CD8-positive, alpha-beta memory T cell (primary cell): ENCODE measurements around the gene GSTM1. TPM values are rescaled to one million over a fixed set of nuclear protein-coding genes. Genes with fewer than 3 reads are reported as not detected.

Experiments used
- CTCF ChIA-PET: fragments of 350-600 bp; sonication (Branson Sonifier 250); formaldehyde crosslinking; loops from one replicate; lab custom pipeline; 2021; ENCODE audit warnings: antibody characterized with exemption; lab: Charles Lee
- POLR2A ChIA-PET: fragments of 350-600 bp; sonication (Branson Sonifier 250); formaldehyde crosslinking; loops from one replicate; lab custom pipeline; 2021; ENCODE audit warnings: antibody characterized with exemption; lab: Charles Lee
- DNase-seq, 5 donors: peaks; one replicate each; pipeline versions ENCODE4 v3.0.0 to v3.0.0-alpha.2; 2020 to 2022; ENCODE audit warnings: mixed read lengths in 1 of 5
- H3K27ac ChIP-seq: one replicate; pipeline ENCODE4 v1.7.0; 2013; ENCODE audit warnings: low read depth, mild to moderate bottlenecking, low read length, moderate library complexity
- H3K27me3 ChIP-seq: 2 replicates; pipeline ENCODE4 v1.7.0; 2013; ENCODE audit warnings: low read length, mild to moderate bottlenecking; ENCODE audit not compliant: insufficient read depth, poor library complexity, severe bottlenecking
- H3K36me3 ChIP-seq: 2 replicates; pipeline ENCODE4 v1.7.0; 2013; ENCODE audit warnings: mild to moderate bottlenecking, low read length, moderate library complexity; ENCODE audit not compliant: insufficient read depth
- H3K4me1 ChIP-seq: 2 replicates; pipeline ENCODE4 v1.7.0; 2013; ENCODE audit warnings: mild to moderate bottlenecking, low read length, moderate library complexity; ENCODE audit not compliant: insufficient read depth
- H3K4me3 ChIP-seq: 2 replicates; pipeline ENCODE4 v1.7.0; 2013; ENCODE audit warnings: mild to moderate bottlenecking, low read length
- H3K9me3 ChIP-seq: 2 replicates; pipeline ENCODE4 v1.7.0; 2013; ENCODE audit warnings: mild to moderate bottlenecking, low read length
- H3K27ac Mint-ChIP-seq, 8 donors: one replicate each; pipeline ENCODE4 v1.8.0; 2020 to 2021; ENCODE audit warnings: mixed read lengths in 8 of 8, mild to moderate bottlenecking in 6 of 8, inconsistent platforms in 3 of 8, moderate library complexity in 3 of 8
- H3K27me3 Mint-ChIP-seq, 2 donors: one replicate each; pipeline ENCODE4 v1.8.0; 2020 to 2021; ENCODE audit warnings: mixed read lengths in 2 of 2, mild to moderate bottlenecking in 1 of 2, moderate library complexity in 1 of 2
- H3K36me3 Mint-ChIP-seq, 3 donors: one replicate each; pipeline ENCODE4 v1.8.0; 2020 to 2021; ENCODE audit warnings: mixed read lengths in 3 of 3, inconsistent platforms in 1 of 3, mild to moderate bottlenecking in 1 of 3
- H3K4me1 Mint-ChIP-seq, 3 donors: one replicate each; pipeline ENCODE4 v1.8.0; 2020 to 2021; ENCODE audit warnings: mixed read lengths in 3 of 3, inconsistent platforms in 1 of 3, mild to moderate bottlenecking in 1 of 3
- H3K4me3 Mint-ChIP-seq, 7 donors: one replicate each; pipeline ENCODE4 v1.8.0; 2020 to 2021; ENCODE audit warnings: mixed read lengths in 7 of 7, mild to moderate bottlenecking in 6 of 7, moderate library complexity in 4 of 7, inconsistent platforms in 2 of 7
- H3K9me3 Mint-ChIP-seq, 5 donors: one replicate each; pipeline ENCODE4 v1.8.0; 2020 to 2022; ENCODE audit warnings: mixed read lengths in 5 of 5, mild to moderate bottlenecking in 3 of 5, moderate library complexity in 2 of 5, inconsistent platforms in 1 of 5
- polyA plus RNA-seq: library from polyadenylated mRNA; unstranded; fragments of 300-500 nt; fragmentation: Illumina TruSeq; gene quantifications from one replicate; pipeline ENCODE4 v1.2.3, GENCODE V29; 2021
- total RNA-seq, 2 experiments: library from RNA; stranded (reverse); gene quantifications; one replicate each; pipeline ENCODE4 v1.2.3, GENCODE V29; 2021

The GSTM1 gene
- total and polyA plus RNA-seq, 3 experiments from 2014 or later: not detected

GRCh38 chr1:109642626-109643025, 45.0 kb upstream of the GSTM1 start:
- H3K4me3 ChIP-seq: no peak overlapping the region
- no peak for DNase-seq
- H3K4me3 Mint-ChIP-seq: no peak overlapping the region
- H3K4me1 Mint-ChIP-seq: peaks cover 4 to 12% (median 7%) of the 10 kb centered on the region in 3 donors
- peaks cover 0 to 3% of the 10 kb centered on the region in 2 donors for H3K27me3 Mint-ChIP-seq
- no peaks in the 10 kb centered on the region for H3K36me3 Mint-ChIP-seq
- H3K27ac ChIP-seq: no peak overlapping the region
- H3K4me1 ChIP-seq: peaks cover 4% of the 10 kb centered on the region
- CTCF ChIA-PET: interaction anchor here (0.7 to 6.1 kb wide), 12 partner anchors 8 to 352 kb away, joined by 3 to 117 read pairs (median 4); partner anchors contain the start of gene AHCYL1
- H3K27ac Mint-ChIP-seq: peak overlapping the region in 1 of 8 donors; percentile 40
- no peaks in the 10 kb centered on the region for H3K27me3 ChIP-seq
- POLR2A ChIA-PET: interaction anchor here (1.6 kb wide), 1 partner anchor 342 kb away, joined by 3 read pairs; the partner anchor contains the start of gene AHCYL1
- no peaks in the 10 kb centered on the region for H3K36me3 ChIP-seq
- no peaks in the 10 kb centered on the region for H3K9me3 ChIP-seq
- H3K9me3 Mint-ChIP-seq: no peaks in the 10 kb centered on the region

GRCh38 chr1:109643385-109644230, 44.0 kb upstream of the GSTM1 start:
- POLR2A ChIA-PET: interaction anchor here (1.6 kb wide), 1 partner anchor 341 kb away, joined by 3 read pairs; the partner anchor contains the start of gene AHCYL1

GRCh38 chr1:109644670-109645069, 42.9 kb upstream of the GSTM1 start:
- H3K27ac Mint-ChIP-seq: peak overlapping the region in 1 of 8 donors; percentile 41
- Histone ChIP-seq H3K36me3 (no peaks in the 10 kb centered on the region), H3K9me3 (no peaks in the 10 kb centered on the region), H3K27me3 (no peaks in the 10 kb centered on the region), H3K27ac (no peak overlapping the region), H3K4me1 (peaks cover 4% of the 10 kb centered on the region), H3K4me3 (no peak overlapping the region)
- CTCF ChIA-PET: interaction anchor here (0.9 to 6.1 kb wide), 5 partner anchors 8 to 340 kb away, joined by 4 to 117 read pairs (median 6); partner anchors contain the start of genes AHCYL1 and GNAI3
- POLR2A ChIA-PET: no interaction called here
- no peak overlapping the region for H3K4me3 Mint-ChIP-seq
- peaks cover 0 to 7% of the 10 kb centered on the region in 2 donors for H3K27me3 Mint-ChIP-seq
- no peak for DNase-seq
- H3K9me3 Mint-ChIP-seq: no peaks in the 10 kb centered on the region
- no peaks in the 10 kb centered on the region for H3K36me3 Mint-ChIP-seq
- peaks cover 4 to 12% (median 7%) of the 10 kb centered on the region in 3 donors for H3K4me1 Mint-ChIP-seq

More at GRCh38 chr1:109643385-109644230, 44.0 kb upstream of the GSTM1 start:
- peak; percentile 67 to 88 (median 74) for DNase-seq
- Mint-ChIP-seq H3K9me3 (no peaks in the 10 kb centered on the region), H3K4me3 (no peak overlapping the region), H3K36me3 (no peaks in the 10 kb centered on the region), H3K27ac (peak overlapping the region in 2 of 8 donors; percentile 29 to 54), H3K4me1 (peaks cover 4 to 12% (median 7%) of the 10 kb centered on the region in 3 donors), H3K27me3 (peaks cover 0 to 3% of the 10 kb centered on the region in 2 donors)
- CTCF ChIA-PET: interaction anchor here (0.7 to 6.1 kb wide), 16 partner anchors 8 to 351 kb away, joined by 3 to 117 read pairs (median 4); partner anchors contain the start of genes AHCYL1 and GNAI3
- Histone ChIP-seq H3K9me3 (no peaks in the 10 kb centered on the region), H3K36me3 (no peaks in the 10 kb centered on the region), H3K27ac (no peak overlapping the region), H3K27me3 (no peaks in the 10 kb centered on the region), H3K4me1 (peaks cover 4% of the 10 kb centered on the region), H3K4me3 (no peak overlapping the region)

GRCh38 chr1:109649491-109649914, 38.1 kb upstream of the GSTM1 start:
- no peak overlapping the region for H3K27ac Mint-ChIP-seq
- no peak overlapping the region for H3K4me3 ChIP-seq
- H3K36me3 Mint-ChIP-seq: no peaks in the 10 kb centered on the region
- no peaks in the 10 kb centered on the region for H3K4me1 Mint-ChIP-seq
- H3K27ac ChIP-seq: no peak overlapping the region
- no peaks in the 10 kb centered on the region for H3K36me3 ChIP-seq
- no peaks in the 10 kb centered on the region for H3K27me3 ChIP-seq
- H3K9me3 Mint-ChIP-seq: no peaks in the 10 kb centered on the region
- no peak for DNase-seq
- H3K4me1 ChIP-seq: no peaks in the 10 kb centered on the region
- CTCF ChIA-PET: interaction anchor here (0.6 to 5.1 kb wide), 9 partner anchors 9 to 159 kb away, joined by 3 to 60 read pairs (median 4); no protein-coding TSS in a partner anchor
- H3K9me3 ChIP-seq: no peaks in the 10 kb centered on the region
- peak overlapping the region in 1 of 7 donors; percentile 19 for H3K4me3 Mint-ChIP-seq
- POLR2A ChIA-PET: no interaction called here
- H3K27me3 Mint-ChIP-seq: peaks cover 10 to 30% of the 10 kb centered on the region in 2 donors

- Histone ChIP-seq H3K9me3 (no peaks in the 10 kb centered on the region), H3K4me1 (peaks cover 7% of the 10 kb centered on the region), H3K4me3 (no peak overlapping the region), H3K36me3 (no peaks in the 10 kb centered on the region), H3K27me3 (no peaks in the 10 kb centered on the region), H3K27ac (no peak overlapping the region)
- Mint-ChIP-seq H3K9me3 (no peaks in the 10 kb centered on the region), H3K36me3 (no peaks in the 10 kb centered on the region), H3K4me3 (no peak overlapping the region), H3K27me3 (peaks cover 12 to 33% of the 10 kb centered on the region in 2 donors), H3K4me1 (peaks cover 6 to 9% (median 7%) of the 10 kb centered on the region in 3 donors), H3K27ac (no peak overlapping the region)
- no peak for DNase-seq
- CTCF ChIA-PET: interaction anchor here (1.4 to 5.1 kb wide), 8 partner anchors 10 to 334 kb away, joined by 3 to 60 read pairs (median 10); partner anchors contain the start of gene AHCYL1
- POLR2A ChIA-PET: no interaction called here
Measured at GRCh38 chr1:109650609-109651008, 37.0 kb upstream of the GSTM1 start.

GRCh38 chr1:109652402-109652801, 35.2 kb upstream of the GSTM1 start:
- CTCF ChIA-PET: interaction anchor here (1.2 to 5.1 kb wide), 7 partner anchors 8 to 332 kb away, joined by 4 to 60 read pairs (median 8); partner anchors contain the start of gene AHCYL1
- Mint-ChIP-seq H3K9me3 (no peaks in the 10 kb centered on the region), H3K4me3 (peak overlapping the region in 1 of 7 donors; percentile 11), H3K36me3 (peaks cover 0 to 4% (median 0%) of the 10 kb centered on the region in 3 donors), H3K27me3 (peaks cover 12 to 33% of the 10 kb centered on the region in 2 donors), H3K27ac (no peak overlapping the region), H3K4me1 (peaks cover 12 to 18% (median 14%) of the 10 kb centered on the region in 3 donors)
- Histone ChIP-seq H3K4me3 (no peak overlapping the region), H3K36me3 (no peaks in the 10 kb centered on the region), H3K27ac (no peak overlapping the region), H3K9me3 (no peaks in the 10 kb centered on the region), H3K4me1 (peaks cover 8% of the 10 kb centered on the region), H3K27me3 (no peaks in the 10 kb centered on the region)
- DNase-seq: no peak
- POLR2A ChIA-PET: no interaction called here

- Mint-ChIP-seq H3K4me1 (peaks cover 12 to 18% (median 14%) of the 10 kb centered on the region in 3 donors), H3K27me3 (peaks cover 12 to 33% of the 10 kb centered on the region in 2 donors), H3K9me3 (no peaks in the 10 kb centered on the region), H3K27ac (peak overlapping the region in 2 of 8 donors; percentile 40 to 51), H3K36me3 (peaks cover 0 to 4% (median 0%) of the 10 kb centered on the region in 3 donors), H3K4me3 (peak overlapping the region in 3 of 7 donors; percentile 24 to 68 (median 25))
- no peaks in the 10 kb centered on the region for H3K27me3 ChIP-seq
- H3K27ac ChIP-seq: no peak overlapping the region
- no peaks in the 10 kb centered on the region for H3K36me3 ChIP-seq
- ChIA-PET POLR2A (no interaction called here), CTCF (interaction anchor here (1.8 to 5.1 kb wide), 3 partner anchors 9 to 120 kb away, joined by 6 to 60 read pairs (median 22); no protein-coding TSS in a partner anchor)
- no peak for DNase-seq
- H3K9me3 ChIP-seq: no peaks in the 10 kb centered on the region
- peaks cover 8% of the 10 kb centered on the region for H3K4me1 ChIP-seq
- no peak overlapping the region for H3K4me3 ChIP-seq
Measured at GRCh38 chr1:109653306-109653705, 34.3 kb upstream of the GSTM1 start.
